GM18498 (cell line): Measurements from ENCODE around the gene CHD2.

ENCODE experiments used
- ATAC-seq: cut with Tn5 transposase; IDR thresholded peaks from one replicate; pipeline ENCODE4 v1.9.1; 2021; ENCODE audit warnings: mild to moderate bottlenecking, moderate library complexity; ENCODE audit not compliant: unreplicated experiment

Gene CHD2

DNA sequence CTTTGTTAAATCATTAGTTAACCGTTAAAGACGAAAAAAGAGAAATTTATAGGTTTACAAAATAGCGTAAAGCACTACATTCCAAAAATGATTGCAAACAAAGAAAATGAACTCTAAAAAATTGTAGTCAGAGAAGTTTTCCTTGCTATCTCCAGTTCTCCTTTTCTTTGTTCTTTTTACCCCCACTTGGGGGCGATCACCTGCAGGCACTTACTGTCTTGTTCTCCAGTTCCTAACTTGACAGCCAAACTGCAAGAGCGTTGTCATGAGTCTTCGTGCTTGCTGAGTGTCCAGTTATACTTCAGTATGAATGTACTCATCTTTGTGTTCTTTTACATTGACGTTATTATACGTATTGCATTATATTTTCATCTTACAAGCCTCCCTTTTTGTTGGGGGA lies 54.5 kb downstream of the CHD2 start:
- no peak for ATAC-seq

DNA sequence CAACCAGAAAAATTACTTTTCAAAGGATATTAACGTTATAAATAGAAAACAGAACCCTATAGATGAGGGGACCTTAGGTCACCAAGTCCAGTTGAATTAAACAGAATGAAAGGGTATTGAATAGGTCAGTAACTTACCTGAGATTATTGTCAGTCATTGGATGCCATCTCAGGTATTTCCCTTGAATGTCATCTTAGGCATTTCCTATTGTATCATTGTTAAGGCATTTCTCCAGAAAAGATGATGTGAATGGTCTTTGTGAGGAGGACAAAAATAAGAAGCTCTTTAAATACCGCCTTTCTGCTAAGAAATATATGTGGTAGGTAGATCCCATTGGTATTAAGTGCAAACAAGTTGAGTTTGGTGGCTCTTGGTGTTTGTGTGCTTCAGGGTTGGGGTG lies 55.6 kb downstream of the CHD2 start:
- ATAC-seq: no peak

DNA sequence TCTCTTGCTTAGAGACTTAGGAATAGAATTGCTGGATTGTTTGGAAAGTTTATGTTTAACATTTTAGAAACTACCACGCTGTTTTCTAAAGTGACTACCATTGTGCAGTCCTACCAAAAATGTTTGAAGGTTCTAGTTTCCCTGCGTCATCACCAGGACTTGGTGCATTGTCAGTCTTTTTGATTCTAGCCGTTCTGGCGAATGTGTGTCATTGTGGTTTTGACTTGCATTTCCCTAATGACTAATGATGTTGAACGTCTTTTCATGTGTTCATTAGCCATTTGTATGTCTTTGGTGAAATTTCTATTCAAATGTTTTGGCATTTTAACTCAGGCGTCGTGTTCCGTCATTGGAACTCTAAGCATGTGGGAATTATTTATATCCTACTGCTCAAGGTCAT lies 58.0 kb downstream of the CHD2 start:
- no peak for ATAC-seq

DNA sequence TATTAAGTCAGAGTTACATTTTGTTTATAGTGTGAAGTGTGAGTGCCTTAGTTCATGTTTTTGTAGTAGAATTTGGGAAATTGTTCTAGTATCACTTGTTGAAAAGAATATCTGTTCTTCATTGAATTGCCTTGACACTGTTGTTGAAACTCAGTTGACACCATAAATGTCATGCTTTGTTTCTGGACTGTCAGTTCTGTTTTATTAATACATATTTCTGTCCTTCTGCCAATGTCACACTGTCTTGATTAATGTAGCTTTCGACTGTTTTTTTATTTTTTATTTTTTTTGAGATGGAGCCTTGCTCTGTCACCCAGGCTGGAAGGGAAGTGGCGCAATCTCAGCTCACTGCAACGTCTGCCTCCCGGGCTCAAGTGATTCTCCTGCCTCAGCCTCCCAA lies 59.1 kb downstream of the CHD2 start:
- ATAC-seq: no peak

DNA sequence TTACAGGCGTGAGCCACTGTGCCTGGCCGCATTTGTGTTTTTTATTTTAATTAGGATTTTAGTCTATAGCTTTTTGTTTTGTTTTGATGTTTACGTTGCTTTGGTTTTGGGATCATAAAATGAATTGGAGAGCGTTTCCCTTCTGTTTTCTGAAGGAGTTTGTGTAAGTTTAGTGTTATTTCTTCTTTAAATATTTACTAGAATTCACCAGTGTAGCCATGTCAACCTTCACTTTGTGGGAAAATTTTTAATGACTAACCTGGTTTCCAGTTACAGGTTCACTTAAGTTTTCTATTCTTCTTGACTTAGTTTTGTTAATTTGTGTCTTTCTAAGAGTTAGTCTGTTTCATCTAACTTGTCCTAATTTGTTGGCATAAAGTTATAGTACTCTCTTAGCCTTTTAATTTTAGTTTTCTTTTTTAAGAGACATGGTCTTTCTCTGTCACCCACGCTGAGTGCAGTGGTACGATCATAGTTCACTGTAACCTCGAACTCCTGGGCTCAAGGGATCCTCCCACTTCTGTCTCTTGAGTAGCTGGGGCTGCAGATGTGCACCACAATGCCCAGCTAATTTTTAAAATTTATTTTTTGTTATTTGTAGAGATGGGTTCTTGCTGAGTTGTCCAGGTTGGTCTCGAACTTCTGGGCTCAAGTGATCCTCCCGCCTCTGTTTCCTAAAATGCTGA lies 61.0 kb downstream of the CHD2 start:
- no peak for ATAC-seq

DNA sequence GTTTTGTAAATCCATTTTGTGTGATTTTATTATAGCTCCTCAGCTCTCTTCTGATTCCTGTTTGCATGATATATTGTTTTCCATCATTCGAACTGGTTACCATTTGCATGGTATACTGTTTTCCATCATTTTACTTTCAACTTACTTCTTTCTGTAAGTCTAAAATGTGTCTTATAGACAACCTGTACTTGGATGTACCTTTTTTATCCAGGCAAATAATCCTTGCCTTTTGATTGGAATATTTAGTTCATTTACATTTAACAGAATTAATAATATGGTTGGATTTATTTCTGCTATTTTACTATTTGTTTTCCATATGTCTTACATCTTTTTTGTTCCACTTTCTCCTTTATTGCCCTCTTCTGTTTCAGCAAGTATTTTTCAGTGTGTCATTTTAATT lies 62.8 kb downstream of the CHD2 start:
- no peak for ATAC-seq

DNA sequence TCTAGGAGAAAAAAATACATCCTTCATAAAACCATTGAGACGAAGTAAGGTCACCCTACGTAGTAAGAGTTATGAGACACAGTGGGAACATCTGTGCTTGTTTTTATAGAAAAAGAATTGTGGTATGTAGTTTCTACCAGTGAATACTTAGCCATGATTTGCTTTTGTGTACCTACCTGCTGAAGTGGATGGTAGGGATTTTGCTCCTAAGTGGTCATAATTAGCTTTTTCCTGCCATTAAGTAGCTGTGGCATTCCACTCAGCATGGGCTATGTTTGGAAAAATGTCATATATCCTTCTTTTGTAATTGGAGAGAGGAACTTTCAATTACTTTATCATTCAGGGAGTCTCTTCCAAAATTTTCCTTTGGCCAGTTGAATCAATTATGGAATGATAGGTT lies 63.7 kb downstream of the CHD2 start:
- ATAC-seq: no peak

DNA sequence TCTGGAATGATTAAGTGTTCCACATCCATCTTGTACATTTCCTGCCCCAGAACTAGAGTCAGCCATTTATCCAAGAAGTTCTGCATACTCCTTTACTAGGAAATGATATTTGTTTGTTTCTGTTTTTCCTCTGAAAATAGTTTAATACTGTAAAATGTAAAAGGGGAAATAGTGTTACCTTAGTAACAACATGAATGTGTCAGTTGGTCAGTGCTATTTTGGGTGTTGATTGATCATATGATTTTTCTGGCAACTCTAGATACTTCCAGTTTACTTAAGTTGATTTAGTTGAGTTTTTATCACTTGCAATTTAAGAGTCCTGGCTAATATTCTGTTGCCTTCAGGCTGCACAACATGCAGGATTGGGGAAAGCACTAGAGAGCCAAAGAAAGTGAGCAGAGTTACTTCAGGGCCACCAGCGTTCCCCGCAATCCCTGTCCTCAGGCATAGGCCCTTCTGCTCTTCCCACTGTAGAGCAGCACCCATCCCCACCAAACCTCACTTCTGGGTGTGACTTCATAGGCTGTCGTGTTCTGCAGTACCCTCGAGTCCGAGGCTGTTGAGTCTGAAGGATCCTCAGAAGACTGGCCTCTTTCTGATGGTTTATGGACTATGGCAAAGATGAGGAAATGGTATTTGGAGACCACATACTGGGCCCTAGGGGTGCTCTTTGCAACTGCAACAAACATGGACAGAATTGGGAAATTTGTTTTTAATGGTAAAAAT lies 69.0 kb downstream of the CHD2 start:
- ATAC-seq: no peak

DNA sequence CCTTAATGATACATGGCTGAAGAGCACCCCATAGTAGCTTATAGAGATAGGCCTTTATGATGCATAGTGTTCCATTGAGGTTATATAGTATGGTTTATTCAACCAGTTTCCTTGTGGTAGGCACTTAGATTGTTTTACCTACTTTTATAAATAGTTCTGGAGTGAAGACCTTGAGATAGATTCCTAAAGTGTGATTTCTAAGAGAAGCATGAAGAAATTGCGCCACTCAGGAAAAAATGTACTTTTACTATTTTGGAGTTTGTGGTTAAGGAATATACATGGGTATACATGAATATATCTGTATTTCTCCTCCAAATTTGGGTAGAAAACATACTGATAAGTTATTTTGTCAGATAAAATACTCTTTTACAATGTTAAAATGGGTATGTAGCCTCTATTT lies 70.5 kb downstream of the CHD2 start:
- no peak for ATAC-seq

DNA sequence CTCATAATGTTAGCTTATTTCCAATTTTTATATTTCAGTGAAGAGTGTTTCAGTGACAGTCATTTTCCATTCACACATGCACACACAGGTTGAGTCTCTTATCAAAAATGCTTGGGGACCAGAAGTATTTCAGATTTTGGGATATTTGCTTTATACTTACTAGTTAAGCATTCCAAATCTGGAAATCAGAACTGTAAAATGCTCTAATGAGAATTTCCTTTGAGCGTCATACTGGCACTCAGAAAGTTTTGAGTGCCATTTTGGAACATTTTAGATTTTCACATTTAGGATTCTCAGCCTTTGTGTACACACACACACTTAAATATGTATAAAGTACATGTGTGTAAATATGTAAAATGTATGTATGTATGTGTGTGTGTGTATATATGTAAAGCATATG lies 71.0 kb downstream of the CHD2 start:
- no peak for ATAC-seq

DNA sequence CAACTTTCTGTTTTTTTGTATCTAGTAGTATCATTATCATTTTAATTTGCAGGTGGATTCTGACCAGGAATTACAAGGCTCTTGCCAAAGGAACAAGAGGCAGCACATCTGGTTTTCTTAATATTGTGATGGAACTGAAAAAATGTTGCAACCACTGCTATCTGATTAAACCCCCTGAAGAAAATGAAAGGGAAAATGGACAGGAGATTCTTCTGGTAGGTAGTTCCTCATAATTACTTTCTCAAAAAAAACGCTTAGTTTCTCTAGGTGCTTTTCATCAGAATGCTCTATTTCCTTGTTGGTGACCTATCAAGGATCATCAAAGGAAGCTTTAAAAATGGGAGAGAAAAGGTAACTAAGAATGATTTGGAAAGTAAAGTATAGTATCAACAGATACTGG lies 71.6 kb downstream of the CHD2 start:
- ATAC-seq: no peak

DNA sequence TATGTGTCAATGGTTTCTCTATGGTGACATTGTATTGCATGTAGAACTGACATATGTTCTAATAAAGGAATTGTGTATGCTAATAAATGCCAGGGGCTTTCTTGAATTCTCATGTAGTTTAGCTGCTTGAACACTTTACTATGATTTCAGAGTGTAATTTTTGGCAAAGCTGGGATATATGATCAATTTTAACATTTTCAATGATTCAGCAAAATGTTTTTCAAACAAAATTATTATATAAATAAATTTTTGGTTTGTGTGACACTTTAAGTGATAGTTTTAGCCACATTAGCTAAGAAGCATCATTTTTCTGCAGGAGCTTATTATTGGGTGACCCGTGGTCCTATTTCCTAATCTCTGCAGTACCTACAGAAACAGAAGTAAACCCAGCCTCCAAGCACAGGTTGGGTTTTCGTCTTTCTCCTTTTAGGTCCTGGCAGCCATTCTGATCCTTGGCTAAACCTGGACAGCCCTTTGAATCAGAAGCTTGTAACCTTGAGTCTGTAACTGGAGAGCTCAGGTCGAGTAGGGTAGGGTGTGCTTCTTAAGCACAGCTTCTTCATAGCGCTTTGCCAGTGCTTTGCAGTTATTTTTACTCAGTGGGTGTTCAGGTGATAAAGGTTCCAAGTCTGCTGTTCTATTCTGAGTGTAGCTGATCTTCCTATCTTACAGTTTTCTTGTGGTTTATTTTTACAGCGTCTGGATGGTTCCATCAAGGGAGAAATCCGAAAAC lies 74.2 kb downstream of the CHD2 start:
- ATAC-seq: no peak

DNA sequence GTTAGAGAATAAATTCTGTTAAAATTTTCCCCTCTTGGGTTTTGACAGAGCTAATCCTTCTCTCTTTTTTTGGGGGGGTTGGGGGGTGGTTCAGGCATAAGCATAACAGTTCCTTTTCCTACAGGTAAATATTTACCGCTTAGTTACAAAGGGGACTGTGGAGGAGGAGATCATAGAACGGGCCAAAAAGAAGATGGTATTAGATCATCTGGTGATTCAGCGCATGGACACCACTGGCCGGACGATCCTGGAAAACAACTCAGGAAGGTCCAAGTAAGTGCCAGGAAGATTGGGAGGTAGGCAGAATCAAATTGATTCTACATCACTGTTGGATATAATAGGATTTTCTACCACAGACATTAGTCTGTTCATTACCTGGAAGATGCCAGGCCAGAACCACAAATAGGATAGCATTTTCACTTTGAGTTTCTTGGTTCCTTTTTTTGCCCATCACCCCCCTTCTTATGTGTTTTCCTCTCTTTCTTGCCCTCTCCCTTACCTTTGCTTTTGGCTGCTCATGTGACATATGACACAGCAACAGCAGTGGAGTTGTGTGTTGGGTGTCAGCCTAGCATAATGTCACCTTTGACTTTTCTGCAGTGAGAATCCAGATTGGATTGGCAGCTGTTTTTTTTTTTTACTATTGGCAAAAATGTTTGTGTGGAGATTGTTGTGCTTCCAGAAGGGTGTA lies 79.0 kb downstream of the CHD2 start:
- ATAC-seq: no peak

DNA sequence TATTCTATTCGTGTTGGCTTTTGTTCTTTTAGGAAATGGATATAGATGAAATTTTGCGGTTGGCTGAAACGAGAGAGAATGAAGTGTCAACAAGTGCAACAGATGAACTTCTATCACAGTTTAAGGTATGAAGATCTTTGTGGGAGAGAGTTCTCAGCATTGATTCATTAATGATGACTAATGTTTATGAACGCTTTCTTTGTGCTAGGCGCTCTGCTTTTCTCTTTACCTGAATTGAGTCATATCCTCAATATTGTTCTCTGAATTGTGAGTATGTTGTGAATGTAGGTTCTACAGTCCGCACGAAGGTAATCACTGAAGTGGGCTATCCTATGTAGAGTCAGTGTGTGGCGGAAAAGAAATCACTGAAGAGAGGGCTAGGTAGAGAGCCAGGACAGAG lies 81.2 kb downstream of the CHD2 start:
- ATAC-seq: no peak

DNA sequence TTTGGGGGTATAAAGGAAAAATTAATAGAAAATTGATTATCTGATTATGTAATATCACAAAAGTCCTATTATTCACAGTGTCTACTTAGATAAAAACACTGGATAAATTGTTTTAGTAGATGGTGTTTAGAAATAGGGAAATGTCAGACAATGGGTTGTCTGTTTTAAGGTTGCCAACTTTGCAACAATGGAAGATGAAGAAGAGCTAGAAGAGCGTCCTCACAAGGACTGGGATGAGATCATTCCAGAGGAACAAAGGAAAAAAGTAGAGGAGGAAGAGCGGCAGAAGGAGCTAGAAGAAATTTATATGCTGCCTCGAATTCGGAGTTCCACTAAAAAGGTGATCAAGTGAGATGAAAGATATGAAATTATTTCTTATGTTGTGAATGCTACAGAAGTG lies 84.0 kb downstream of the CHD2 start:
- ATAC-seq: no peak

DNA sequence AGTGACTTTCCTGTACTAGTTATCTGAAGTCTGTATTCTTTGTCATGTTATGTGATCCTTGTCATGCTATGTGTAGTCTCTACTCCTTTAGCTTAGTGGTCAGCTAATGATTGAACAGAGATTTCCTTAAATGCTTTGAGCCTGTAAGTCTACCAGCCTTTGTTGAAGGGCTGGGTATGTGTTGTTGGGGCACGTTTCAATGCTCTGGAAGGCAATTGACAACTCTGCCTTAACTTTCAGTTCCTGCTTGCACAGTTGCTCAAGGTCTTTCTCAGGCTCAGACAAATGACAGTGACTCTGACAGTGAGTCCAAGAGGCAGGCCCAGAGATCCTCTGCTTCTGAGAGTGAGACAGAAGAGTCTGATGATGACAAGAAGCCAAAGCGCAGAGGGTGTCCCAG lies 89.3 kb downstream of the CHD2 start:
- ATAC-seq: peak; percentile 87

DNA sequence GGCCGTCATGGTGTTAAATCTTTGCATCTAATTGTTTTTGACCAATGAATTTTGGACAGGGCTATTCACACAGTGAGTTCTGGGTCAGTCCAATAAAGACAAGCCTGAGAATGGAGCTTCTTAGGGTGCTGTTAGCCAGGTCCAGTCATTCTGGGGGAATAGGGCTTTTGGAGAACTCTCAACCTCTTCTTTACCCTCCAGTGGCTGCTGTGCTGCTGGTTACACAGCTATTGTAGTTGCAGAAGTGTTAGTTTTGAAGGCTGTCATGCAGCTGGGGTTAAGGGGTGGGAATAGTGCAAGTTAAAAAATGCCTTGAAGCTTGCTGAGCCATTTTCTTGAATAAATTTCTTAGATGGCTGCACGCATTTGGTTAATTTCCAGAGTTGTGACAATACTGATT lies 89.9 kb downstream of the CHD2 start:
- ATAC-seq: no peak

DNA sequence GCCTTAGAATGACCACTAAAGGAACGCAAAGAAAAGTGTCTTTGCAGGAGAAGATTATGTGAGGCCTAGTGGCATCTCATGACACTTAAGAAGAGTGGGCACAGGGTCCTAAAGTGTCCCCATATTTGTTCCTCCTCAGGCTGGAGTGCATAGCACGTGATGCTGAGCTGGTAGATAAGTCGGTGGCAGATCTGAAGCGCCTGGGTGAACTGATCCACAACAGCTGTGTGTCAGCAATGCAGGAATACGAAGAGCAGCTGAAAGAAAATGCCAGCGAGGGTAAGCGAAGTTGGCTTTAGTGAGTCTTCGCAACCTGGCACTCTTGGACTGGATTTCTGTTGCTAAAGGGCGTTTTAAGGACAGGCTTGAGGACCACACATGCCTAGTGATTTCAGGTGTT lies 92.6 kb downstream of the CHD2 start:
- ATAC-seq: no peak

DNA sequence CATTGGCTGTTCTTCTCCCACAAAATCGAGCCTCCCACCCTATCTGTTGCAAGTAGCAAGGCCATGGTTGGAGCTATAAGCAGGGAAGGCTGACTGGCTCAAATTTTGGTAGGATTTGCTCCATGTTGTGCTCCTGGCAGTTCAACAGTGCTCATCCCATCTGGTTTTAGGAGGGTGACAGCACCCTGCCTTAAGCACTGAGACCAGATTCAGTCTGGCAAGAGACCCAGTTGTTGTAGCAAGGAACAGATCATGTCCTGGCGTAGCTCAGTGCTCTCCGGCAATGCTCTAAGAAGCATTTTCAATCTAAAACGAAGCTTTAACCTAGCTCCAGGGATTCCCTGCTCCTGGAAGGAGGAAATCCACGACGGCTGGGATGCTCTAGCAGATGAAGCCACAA lies 97.7 kb downstream of the CHD2 start:
- ATAC-seq: no peak

DNA sequence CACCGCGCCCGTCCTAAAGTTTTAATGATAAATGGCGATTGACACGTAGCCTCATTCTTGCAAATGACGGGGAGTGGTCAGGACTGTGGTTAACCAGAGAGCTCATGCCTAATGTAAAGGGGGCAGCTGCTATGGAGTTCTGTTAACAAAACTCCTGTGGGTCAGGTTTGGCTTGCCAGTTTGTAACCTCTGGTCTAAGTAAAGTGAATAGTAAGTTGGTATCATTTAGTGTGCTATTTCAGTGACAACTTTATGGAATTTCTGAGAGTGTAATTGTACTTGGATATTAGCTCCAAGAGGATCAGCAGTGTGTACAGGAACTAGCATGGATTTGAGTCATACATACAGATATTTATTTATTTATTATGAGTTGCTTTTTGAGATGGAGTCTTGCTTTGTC lies 101.0 kb downstream of the CHD2 start:
- no peak for ATAC-seq

DNA sequence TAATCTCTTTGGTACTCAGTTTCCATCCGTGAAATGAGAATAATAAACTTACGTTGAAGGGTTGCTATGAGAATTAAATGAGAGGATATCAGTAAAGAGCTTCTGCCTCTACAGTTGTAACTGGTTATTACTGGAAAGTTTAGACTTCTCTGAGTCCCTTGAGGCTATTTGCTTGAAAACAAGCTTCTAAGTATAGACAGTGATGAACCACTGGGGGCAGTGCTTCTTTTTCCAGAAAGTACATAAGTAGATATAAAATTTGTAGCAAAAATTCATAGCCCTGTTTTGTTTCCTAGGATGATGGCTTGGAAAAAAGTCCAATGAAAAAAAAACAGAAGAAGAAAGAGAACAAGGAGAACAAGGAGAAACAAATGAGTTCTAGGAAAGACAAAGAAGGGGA lies 101.8 kb downstream of the CHD2 start:
- no peak for ATAC-seq

DNA sequence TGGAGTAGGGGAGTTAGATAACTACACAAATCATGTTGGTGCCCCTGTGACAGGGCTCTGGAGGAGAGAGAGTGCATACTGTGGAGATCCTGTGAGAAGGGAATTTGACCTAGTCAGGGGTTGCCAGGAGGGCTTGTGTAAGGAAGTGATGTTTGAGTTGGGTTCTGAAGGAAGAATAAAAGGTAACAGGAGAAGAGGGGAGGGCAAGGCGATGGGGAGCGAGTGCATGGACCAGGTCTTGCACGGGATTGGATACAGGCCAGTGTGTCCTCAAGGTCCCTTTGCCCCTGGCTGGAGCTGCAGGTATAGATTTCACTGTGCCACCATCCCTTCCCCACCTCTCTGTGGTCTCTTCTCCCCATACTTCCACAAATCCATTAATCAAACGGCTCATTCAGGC lies 105.0 kb downstream of the CHD2 start:
- no peak for ATAC-seq
